ENCODE data around the gene ZBTB40.

GRCh38 chr1:22522221-22522743 lies 70.6 kb downstream of the ZBTB40 start:
- TF ChIP-seq CTCF (IDR thresholded peaks at IDR 0.05; ENCODE audit: low read length): no peak
- no peak for TF ChIP-seq EZH2 (IDR thresholded peaks at IDR 0.05; ENCODE audit: borderline replicate concordance, low read length)

Measured in OCI-LY1 (cell line).